ENCODE measurements around the gene USP21.

The USP21 gene

GRCh38 chr1:161137881-161138280 lies 21.4 kb upstream of the USP21 start:
- no peak overlapping the region for H3K4me2 ChIP-seq (ENCODE audit: low read length)
- TF ChIP-seq CTCF (IDR thresholded peaks at IDR 0.05; ENCODE audit: low read length) = no peak
- no peak for TF ChIP-seq EZH2 (IDR thresholded peaks at IDR 0.05; ENCODE audit: borderline replicate concordance, low read length)
- no peaks in the 10 kb centered on the region for H3F3A ChIP-seq (ENCODE audit: insufficient read depth, low read length)
- no peaks in the 10 kb centered on the region for H3K9me3 ChIP-seq (ENCODE audit: low read length)
- H3K4me3 ChIP-seq (ENCODE audit: low read depth, low read length, poor library complexity, severe bottlenecking) = no peak overlapping the region
- H4K20me1 ChIP-seq (ENCODE audit: insufficient read depth, low read length) = no peaks in the 10 kb centered on the region
- no peaks in the 10 kb centered on the region for H3K27me3 ChIP-seq (ENCODE audit: insufficient read depth, low read length)
- no peaks in the 10 kb centered on the region for H3K9me2 ChIP-seq (ENCODE audit: low read depth, low read length)
- no peak overlapping the region for H2AFZ ChIP-seq (ENCODE audit: low read length)
- no peaks in the 10 kb centered on the region; the same call in 1 of the 2 replicates for H3K36me3 ChIP-seq (ENCODE audit: insufficient read depth, low read length)
- H3K27ac ChIP-seq (ENCODE audit: low read depth, low read length, poor library complexity, severe bottlenecking) = no peak overlapping the region
- no peak overlapping the region for H3K9ac ChIP-seq (ENCODE audit: low read length)
- H3K4me1 ChIP-seq (ENCODE audit: insufficient read depth, low read length, severe bottlenecking) = peaks cover 9% of the 10 kb centered on the region
- H3K79me2 ChIP-seq (ENCODE audit: insufficient read depth, low read length) = peaks cover 10% of the 10 kb centered on the region; the same call in 1 of the 2 replicates

- peaks cover 4% of the 10 kb centered on the region; the same call in 1 of the 2 replicates for H3K79me2 ChIP-seq (ENCODE audit: insufficient read depth, low read length)
Measured at GRCh38 chr1:161138431-161138830, 20.9 kb upstream of the USP21 start.

GRCh38 chr1:161139766-161140165 lies 19.5 kb upstream of the USP21 start:
- H3K4me3 ChIP-seq (ENCODE audit: low read depth, low read length, poor library complexity, severe bottlenecking) = no peak overlapping the region
- H3K27ac ChIP-seq (ENCODE audit: low read depth, low read length, poor library complexity, severe bottlenecking) = no peak overlapping the region
- no peaks in the 10 kb centered on the region for H3K9me3 ChIP-seq (ENCODE audit: low read length)
- H3K27me3 ChIP-seq (ENCODE audit: insufficient read depth, low read length) = no peaks in the 10 kb centered on the region
- no peak overlapping the region for H3K4me2 ChIP-seq (ENCODE audit: low read length)
- no peaks in the 10 kb centered on the region for H3F3A ChIP-seq (ENCODE audit: insufficient read depth, low read length)
- H2AFZ ChIP-seq (ENCODE audit: low read length) = no peak overlapping the region
- H3K9ac ChIP-seq (ENCODE audit: low read length) = no peak overlapping the region
- H4K20me1 ChIP-seq (ENCODE audit: insufficient read depth, low read length) = no peaks in the 10 kb centered on the region
- no peaks in the 10 kb centered on the region for H3K79me2 ChIP-seq (ENCODE audit: insufficient read depth, low read length)
- H3K36me3 ChIP-seq (ENCODE audit: insufficient read depth, low read length) = no peaks in the 10 kb centered on the region; the same call in 1 of the 2 replicates
- peak; percentile 34 for TF ChIP-seq CTCF (IDR thresholded peaks at IDR 0.05; ENCODE audit: low read length)
- TF ChIP-seq EZH2 (IDR thresholded peaks at IDR 0.05; ENCODE audit: borderline replicate concordance, low read length) = no peak
- no peaks in the 10 kb centered on the region for H3K9me2 ChIP-seq (ENCODE audit: low read depth, low read length)
- no peaks in the 10 kb centered on the region for H3K4me1 ChIP-seq (ENCODE audit: insufficient read depth, low read length, severe bottlenecking)

More at GRCh38 chr1:161138431-161138830, 20.9 kb upstream of the USP21 start:
- TF ChIP-seq EZH2 (IDR thresholded peaks at IDR 0.05; ENCODE audit: borderline replicate concordance, low read length) = no peak
- no peak for TF ChIP-seq CTCF (IDR thresholded peaks at IDR 0.05; ENCODE audit: low read length)
- H3K4me2 ChIP-seq (ENCODE audit: low read length) = no peak overlapping the region
- no peaks in the 10 kb centered on the region for H3F3A ChIP-seq (ENCODE audit: insufficient read depth, low read length)
- H3K4me1 ChIP-seq (ENCODE audit: insufficient read depth, low read length, severe bottlenecking) = peaks cover 7% of the 10 kb centered on the region
- no peaks in the 10 kb centered on the region for H4K20me1 ChIP-seq (ENCODE audit: insufficient read depth, low read length)
- no peak overlapping the region for H3K27ac ChIP-seq (ENCODE audit: low read depth, low read length, poor library complexity, severe bottlenecking)
- H3K4me3 ChIP-seq (ENCODE audit: low read depth, low read length, poor library complexity, severe bottlenecking) = no peak overlapping the region
- H3K36me3 ChIP-seq (ENCODE audit: insufficient read depth, low read length) = no peaks in the 10 kb centered on the region; the same call in 1 of the 2 replicates
- no peaks in the 10 kb centered on the region for H3K9me2 ChIP-seq (ENCODE audit: low read depth, low read length)
- no peaks in the 10 kb centered on the region for H3K27me3 ChIP-seq (ENCODE audit: insufficient read depth, low read length)
- H2AFZ ChIP-seq (ENCODE audit: low read length) = no peak overlapping the region
- H3K9me3 ChIP-seq (ENCODE audit: low read length) = no peaks in the 10 kb centered on the region
- H3K9ac ChIP-seq (ENCODE audit: low read length) = no peak overlapping the region

Measured in OCI-LY1 (cell line).